ENCODE results near the gene CTAGE8.
"Not testable (repeated sequence)": the region's sequence is repeated elsewhere in the genome, so short reads cannot be mapped to it uniquely, and the experiment has no call there.

Gene CTAGE8

DNA sequence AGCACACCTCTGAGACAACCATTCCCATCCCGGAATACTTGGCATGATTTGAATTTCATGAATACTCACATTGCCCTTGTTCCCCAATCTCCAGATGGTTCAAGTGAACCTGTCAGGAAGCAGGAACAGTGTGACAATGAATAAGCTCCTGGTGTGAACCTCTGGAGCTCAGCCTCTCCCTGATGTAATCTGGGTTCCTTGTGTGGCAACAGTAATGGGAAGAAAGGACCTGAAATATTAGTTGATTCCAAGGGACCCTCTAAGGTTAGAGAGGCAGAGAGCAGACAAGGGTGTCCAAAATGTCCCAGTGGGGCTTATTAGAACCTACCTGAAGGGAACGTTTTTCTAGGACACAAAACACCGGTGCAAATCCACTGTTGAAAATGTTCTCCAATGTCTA, 13.0 kb downstream of the CTAGE8 start:
- no peak for DNase-seq

DNA sequence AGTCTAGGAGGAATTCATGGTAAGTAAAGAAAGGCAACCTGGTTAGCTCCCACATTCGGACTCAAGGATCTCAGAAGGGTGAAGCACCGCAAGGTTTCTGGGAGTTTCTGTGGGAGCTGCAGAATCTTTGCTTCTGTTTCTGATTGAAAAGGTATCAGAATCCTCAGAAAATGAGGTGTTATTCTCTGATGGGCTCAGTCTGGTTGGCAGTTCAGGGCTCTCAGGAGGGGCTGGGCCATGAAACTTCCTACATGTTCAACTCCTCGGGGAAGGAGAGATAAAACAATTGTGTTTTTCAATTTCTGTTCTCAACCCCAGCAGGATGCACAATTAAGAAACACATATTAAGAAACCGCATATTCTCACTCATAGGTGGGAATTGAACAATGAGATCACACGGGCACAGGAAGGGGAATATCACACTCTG, 13.6 kb downstream of the CTAGE8 start:
- no peak for DNase-seq

DNA sequence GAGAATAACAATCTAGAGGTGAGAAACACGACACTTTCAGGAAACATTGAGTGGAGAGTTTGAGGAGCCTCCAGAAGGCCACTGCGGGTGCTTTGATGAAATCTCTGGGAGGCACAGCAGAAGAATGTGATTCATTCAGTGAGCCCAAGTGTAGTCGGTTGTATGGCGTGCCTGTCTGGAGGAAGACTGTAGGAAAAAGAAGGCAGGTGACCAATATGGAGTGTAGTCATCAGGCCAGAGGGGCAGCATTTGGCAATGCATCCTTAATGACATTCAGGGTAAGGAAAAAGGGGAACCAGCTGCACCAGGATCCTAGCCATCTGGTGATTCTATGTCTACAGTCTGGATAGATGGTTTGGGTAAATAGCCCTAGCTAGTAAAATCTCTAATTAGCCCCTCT, 16.8 kb downstream of the CTAGE8 start:
- not testable (repeated sequence) for DNase-seq

DNA sequence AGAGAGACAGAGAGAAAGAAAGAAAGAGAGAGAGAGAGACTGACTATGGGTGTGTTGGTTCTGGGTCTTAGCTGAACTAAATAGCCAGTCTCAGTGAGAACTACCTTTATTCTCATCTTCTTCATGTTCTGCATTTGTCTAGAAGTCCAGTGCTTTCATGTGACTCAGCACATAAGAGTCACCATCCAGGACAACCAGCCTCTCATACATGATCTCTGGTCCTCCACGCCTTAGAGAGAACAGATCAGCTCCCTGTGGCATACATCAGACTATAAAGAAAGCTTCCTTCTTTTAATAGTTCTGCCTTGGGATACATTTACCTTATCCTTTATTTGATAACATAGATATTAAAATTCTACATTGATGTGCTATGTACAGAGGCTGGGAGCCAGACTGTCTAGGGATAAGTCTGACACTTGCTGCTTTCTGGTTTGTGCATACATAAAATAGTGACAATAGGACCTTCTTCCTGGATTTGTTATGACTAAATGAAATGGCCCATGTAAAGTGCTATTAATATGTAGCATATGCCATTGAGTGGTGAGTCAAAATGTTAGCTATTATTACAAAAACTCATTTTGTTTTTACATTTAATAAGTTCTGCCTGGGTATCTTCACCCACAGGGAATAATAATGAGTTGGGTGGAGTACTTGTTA, 21.3 kb downstream of the CTAGE8 start:
- DNase-seq, result not testable (repeated sequence)

DNA sequence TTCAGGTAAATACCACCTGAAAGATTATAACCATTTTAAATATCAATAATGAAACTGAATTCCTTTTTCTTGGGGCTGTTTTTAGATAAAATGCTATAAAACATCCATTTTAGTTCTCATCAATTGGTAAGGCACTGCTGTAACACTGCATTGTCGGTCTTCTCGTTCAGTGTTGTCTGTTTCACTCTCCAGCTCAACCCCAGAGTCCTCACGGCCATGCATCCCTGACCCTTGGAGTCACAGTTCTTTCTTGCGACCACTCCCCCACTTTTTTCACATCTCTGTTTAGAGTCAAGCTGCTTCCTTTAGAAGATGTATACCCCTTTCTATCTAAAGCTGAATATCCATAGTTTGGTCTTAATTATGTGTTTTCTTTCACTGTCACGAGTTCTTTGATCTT, 22.1 kb downstream of the CTAGE8 start:
- not testable (repeated sequence) for DNase-seq

DNA sequence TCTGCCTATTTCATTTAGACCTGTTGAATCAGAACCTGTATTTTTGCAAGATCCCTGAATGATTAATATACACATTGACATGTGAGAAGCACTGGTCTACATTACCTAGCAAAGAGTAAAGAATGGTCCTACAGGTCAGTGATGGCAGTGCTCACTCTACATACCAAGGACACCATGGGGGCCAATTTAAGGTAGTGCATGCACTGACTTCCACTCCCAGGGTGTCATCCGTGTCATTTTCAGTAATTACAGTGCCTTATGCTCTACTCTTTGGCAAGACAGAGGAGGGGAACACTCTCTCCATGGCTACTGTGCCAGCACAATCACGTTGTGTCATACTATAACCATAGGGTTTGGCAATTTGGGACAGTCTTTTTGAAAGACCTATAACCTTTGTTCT, 23.7 kb downstream of the CTAGE8 start:
- not testable (repeated sequence) for DNase-seq

DNA sequence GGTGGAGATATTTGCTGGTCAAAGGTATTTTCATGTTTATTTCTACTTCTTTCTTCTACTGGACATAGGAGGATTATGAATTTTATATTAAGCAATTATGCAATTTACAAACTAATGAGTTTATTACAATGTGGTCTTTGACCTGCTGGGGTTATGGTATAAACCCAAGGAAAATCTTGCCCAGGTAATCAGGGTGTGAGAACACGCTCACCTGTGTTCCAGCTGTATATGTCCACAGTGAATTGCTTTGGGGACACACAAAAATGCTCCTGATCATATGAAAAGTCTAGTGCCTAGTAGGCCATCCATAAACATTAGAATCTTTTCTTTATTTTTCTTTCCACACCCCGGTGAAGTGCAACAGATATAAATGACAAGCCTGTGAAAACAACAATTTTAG, 29.7 kb downstream of the CTAGE8 start, which contains the start of gene OR2A42:
Gene OR2A42, minus strand, starts transcription at position 241 of the 400 bp plus-strand sequence. CDS start 6,762 bp downstream, outside the sequence.
- not testable (repeated sequence) for DNase-seq

DNA sequence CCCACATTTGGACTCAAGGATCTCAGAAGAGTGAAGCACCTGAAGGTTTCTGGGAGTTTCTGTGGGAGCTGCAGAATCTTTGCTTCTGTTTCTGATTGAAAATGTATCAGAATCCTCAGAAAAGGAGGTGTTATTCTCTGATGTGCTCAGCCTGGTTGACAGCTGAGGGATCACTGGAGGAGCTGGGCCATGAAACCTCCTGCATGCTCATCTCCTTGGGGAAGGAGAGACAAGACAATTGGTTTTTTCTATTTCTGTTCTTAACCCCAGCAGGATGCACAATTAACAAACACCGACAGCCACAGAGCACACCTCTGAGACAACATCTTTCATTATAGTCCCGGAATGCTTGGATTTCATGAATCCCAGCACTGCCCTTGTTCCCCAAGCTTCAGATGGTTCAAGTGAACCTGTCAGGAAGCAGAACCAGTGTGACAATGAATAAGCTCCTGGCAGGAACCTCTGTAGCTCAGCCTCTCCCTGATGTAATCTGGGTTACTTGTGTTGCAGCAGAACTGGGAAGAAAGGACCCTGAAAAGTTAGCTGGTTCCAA, 30.5 kb downstream of the CTAGE8 start:
- DNase-seq, result not testable (repeated sequence)

DNA sequence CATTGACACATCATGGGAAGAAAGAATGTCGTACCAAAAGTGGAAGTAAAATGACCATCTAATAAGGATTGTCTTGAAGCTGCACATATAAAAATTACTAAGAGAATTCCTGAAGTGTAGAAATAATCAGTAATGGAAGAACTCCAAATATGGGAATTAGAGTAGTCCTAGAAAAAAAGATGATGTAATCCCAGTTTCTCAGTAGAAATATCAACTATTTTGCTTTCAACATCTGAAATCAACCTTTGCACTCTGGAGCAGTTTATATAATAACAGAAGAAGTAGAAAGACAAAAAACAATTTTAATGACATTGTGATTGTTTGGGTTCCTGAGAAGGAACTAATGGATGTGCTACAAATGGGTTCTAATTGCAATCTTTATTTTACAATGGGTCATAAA, 36.0 kb downstream of the CTAGE8 start:
- DNase-seq, result not testable (repeated sequence)

DNA sequence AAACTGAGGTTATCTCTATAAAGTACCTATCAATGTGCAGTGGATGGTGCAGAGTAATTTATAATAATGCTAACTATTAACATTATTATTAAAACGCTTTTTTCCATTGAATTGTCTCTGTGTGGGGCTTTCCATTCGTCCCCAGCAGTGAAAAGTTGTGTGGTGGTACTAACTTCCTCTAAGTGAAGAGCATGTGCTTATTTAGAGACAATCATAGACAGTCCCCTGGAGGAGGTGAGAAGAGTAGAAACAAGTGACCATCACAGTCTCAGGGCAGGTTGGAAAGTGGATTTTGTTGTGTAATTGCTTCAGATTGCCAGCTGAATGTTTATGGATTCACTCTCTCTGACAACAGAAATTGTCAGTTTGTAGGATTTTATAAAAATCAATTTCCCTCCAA, 38.1 kb downstream of the CTAGE8 start:
- not testable (repeated sequence) for DNase-seq

DNA sequence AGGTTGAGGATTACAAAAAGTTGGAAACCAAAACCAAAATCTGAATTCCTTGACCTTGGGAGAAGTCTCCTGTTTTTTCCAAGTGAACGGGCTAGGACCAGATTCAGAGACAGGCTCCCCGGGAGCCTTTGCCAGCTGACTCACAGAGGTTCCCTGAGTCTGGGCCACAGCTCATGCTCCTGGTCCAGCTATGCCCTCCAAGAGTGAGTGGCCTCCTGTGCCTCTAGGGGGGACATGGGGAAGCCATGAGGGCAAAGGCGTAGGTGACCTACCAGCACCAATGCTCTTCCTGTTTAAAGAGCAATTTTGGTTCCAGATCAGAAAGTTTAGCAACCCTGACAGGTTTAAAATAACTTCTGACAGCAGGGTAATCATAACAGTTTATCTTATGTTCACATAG, 40.3 kb downstream of the CTAGE8 start:
- DNase-seq, result not testable (repeated sequence)

DNA sequence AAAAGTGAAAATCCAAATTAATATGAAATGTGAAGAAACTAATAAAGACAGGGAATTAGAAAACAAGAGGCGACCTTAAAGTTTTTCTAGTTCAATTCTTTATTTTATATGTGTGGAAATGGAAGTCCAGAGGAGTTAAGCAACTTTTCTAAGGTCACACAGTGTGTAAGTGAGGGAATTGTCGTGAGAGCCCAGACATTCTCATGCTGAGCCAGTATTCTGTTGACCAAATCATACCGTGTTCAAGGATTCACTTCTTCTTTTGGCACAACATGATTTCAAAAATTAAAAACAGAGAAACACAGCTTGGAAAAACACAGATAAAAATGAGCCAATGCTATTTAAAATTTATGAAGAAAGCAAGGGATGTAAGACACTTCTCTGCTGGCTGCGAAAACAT, 42.2 kb downstream of the CTAGE8 start:
- DNase-seq, result not testable (repeated sequence)

DNA sequence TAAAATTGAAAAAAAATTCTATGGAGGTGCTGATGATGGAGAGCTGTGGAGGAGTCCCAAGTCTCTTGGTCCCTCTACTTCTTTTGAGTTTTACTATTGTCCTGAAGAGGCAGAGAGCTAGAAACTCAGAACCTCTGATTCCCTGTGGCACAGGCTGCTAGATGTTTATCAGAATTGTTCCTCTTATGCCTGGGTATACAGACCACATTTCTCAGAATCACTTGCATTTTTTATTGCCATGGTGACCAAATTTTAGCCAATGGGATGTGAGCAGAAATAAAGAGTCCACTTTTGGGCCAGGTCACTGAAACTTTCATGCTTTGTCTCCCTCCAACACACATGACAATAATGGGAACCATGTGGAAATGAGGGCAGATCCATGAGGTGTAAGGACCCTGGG, 45.4 kb downstream of the CTAGE8 start:
- DNase-seq, result not testable (repeated sequence)

DNA sequence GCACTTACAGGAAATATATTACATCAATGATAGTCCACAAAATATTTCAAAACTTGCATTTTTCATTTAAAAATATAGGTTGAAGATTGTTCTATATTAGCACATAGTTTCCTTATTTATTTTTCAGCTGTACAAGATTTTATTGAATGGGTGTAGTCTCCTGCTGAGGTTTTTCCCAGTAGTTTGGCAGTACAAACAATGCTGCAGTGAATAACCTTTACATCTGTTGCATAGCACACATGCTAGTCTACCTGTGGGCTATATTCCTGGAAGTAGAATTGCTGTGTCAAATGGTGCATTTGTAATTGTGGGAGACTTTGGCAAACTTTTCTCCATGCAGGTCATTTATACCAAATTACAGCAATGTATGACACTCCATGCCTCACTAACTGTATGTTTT, 48.6 kb downstream of the CTAGE8 start:
- not testable (repeated sequence) for DNase-seq

DNA sequence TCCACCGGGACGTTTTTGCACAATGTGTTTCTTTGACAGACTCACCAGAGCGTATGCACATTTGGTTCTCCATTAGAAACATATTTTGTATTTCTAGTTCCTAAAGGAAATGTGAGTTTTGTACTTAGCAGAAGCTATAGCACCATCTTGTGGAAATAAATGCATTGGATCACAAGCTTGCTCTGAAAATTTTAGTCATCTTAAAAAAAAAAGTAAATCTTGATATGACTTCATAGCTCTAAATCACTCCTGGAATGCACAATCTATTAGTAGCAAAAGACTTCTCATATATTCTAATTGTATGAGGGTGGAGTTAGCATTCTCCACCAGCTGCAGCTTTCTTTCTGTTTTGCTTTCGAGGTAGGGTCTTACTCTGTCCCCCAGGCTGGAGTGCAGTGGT, 49.9 kb downstream of the CTAGE8 start:
- not testable (repeated sequence) for DNase-seq

DNA sequence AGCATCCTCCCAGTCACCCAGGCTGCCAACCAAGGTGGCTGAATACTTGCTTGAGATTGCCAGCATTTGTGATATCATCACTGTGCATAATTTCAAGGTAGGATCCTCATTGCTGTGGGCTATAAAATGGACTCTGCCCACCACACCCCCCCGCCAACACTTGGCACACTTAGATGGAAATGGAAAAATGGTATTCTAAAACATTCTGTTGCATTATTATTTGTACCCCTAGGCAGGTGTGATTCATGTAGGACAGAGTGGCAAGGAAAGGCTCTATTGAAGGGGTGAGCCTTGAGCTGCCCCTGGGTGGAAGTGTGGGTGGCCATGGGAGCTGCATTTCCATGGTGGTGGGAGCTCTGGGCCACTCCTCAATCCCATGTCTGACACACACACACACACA, 50.5 kb downstream of the CTAGE8 start:
- not testable (repeated sequence) for DNase-seq

DNA sequence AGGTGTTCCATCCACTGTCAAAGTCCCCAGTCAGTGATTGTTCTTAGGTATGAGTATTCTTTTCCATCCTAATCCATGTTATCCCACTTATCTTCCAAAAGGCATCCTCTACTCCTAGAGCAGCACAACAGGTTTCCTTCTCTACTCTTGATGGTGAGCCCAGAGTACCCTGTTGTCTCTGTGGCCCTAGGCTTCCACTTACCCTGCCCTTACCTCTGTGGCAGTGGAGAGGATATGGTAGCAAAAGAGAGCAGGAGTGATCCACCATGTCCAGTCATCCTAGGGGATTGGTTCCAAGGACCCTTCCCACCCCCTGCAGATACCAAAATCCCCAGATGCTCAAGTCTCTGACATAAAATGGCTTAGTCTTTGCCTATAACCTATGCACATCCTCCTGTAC, 51.9 kb downstream of the CTAGE8 start:
- not testable (repeated sequence) for DNase-seq
